ENCODE data around the gene LRRC32. TPM values are rescaled to one million over a fixed set of nuclear protein-coding genes. Genes with fewer than 3 reads are reported as not detected.
"Not testable (repeated sequence)": the region's sequence is repeated elsewhere in the genome, so short reads cannot be mapped to it uniquely, and the experiment has no call there.

Gene LRRC32
- total and polyA plus RNA-seq, 9 of the 15 experiments (the other 6 are each of a cell fraction or from before 2014, with no cell fraction given): 0.10 to 0.50 (median 0.19) TPM; not detected in 5

- H2AFZ ChIP-seq (ENCODE audit: low read depth, low read length); intact Hi-C loops (cut with micrococcal nuclease); H3K4me2 ChIP-seq (ENCODE audit: insufficient read depth, low read length); ATAC-seq; H3K9me1 ChIP-seq (ENCODE audit: control insufficient read depth, insufficient read depth, low read length); DNase-seq (ENCODE audit: extremely low read depth in 1 of 4, low spot score in 3 of 4); in situ Hi-C loops (cut with MboI); FAIRE-seq; H3K9ac ChIP-seq (ENCODE audit: insufficient read depth in 1 of 2, low read depth in 2 of 2, low read length in 2 of 2); H3K4me3 ChIP-seq; H3K9me3 ChIP-seq (replicated peaks; ENCODE audit: control insufficient read depth, insufficient read depth, low read depth, low read length); H3K27ac ChIP-seq (ENCODE audit: extremely low read depth, low read depth, low read length); H3K27me3 ChIP-seq (ENCODE audit: control insufficient read depth in 2 of 2, insufficient read depth in 2 of 2, low read length in 2 of 2); H3K4me1 ChIP-seq (replicated peaks in 1 of 2; ENCODE audit: control insufficient read depth in 2 of 2, insufficient read depth in 2 of 2, low read length in 2 of 2); BruUV-seq (replicated peaks); H3K79me2 ChIP-seq (ENCODE audit: control insufficient read depth, insufficient read depth, low read length); POLR2A ChIA-PET; H3K36me3 ChIP-seq (ENCODE audit: control insufficient read depth, insufficient read depth, low read length); CTCF ChIA-PET (ENCODE audit: low intra/inter-chr PET ratio); H4K20me1 ChIP-seq (replicated peaks; ENCODE audit: control insufficient read depth, insufficient read depth, low read length): not testable (repeated sequence)
- TF ChIP-seq NFYB (IDR thresholded peaks at IDR 0.05; ENCODE audit: extremely low read depth, insufficient read length): peak; percentile 49
- WGBS (ENCODE audit: insufficient coverage, low coverage, missing lambda C conversion rate): 76% methylated on average over 10 of the region's 11 CpGs
These were observed 62.3 kb downstream of the LRRC32 start for GRCh38 chr11:76608228-76608627.

Other genes with a start within 250 kb of the LRRC32 start
- 14.5 and 17.1 TPM in 2 replicates for gene EMSY, start 225.7 kb downstream of the LRRC32 start, total RNA-seq (2014; rRNA removed)
- 19.8 and 20.8 TPM in 2 replicates for gene EMSY, start 225.7 kb downstream of the LRRC32 start, total RNA-seq (2014; rRNA removed; fragmentation: Illumina TruSeq; extraction: Trizol)
- 18.3 and 18.7 TPM in 2 replicates for gene EMSY, start 225.7 kb downstream of the LRRC32 start, total RNA-seq (2015; rRNA removed; fragmentation: Illumina TruSeq; extraction: Trizol)
- 17.9 and 19.9 TPM in 2 replicates for gene EMSY, start 225.7 kb downstream of the LRRC32 start, total RNA-seq (2021)
- 25.4 and 33.6 TPM in 2 replicates for gene EMSY, start 225.7 kb downstream of the LRRC32 start, polyA plus RNA-seq (2011; rRNA removed)
- gene EMSY, start 225.7 kb downstream of the LRRC32 start, polyA plus RNA-seq (2014; fragmentation: Illumina TruSeq; extraction: Trizol): 21.5 and 24.5 TPM in 2 replicates
- gene EMSY, start 225.7 kb downstream of the LRRC32 start, polyA plus RNA-seq (2014; fragmentation: Nextera tagmentation; extraction: Ambion mirVana): 10 to 100 TPM; 12.7 to 13.8 TPM
- 14.4 and 19.5 TPM in 2 replicates for gene EMSY, start 225.7 kb downstream of the LRRC32 start, polyA plus RNA-seq (2014; rRNA removed)
- 8.4 and 14.1 TPM in 2 replicates for gene TSKU, start 112.6 kb upstream of the LRRC32 start, total RNA-seq (2014; rRNA removed)
- 3.3 and 4.2 TPM in 2 replicates for gene TSKU, start 112.6 kb upstream of the LRRC32 start, total RNA-seq (2014; rRNA removed; fragmentation: Illumina TruSeq; extraction: Trizol)
- gene TSKU, start 112.6 kb upstream of the LRRC32 start, total RNA-seq (2015; rRNA removed; fragmentation: Illumina TruSeq; extraction: Trizol): 6.6 and 6.8 TPM in 2 replicates
- gene TSKU, start 112.6 kb upstream of the LRRC32 start, total RNA-seq (2021): 11.9 and 14.1 TPM in 2 replicates
- gene TSKU, start 112.6 kb upstream of the LRRC32 start, polyA plus RNA-seq (2011; rRNA removed): 10.1 and 13.8 TPM in 2 replicates
- gene TSKU, start 112.6 kb upstream of the LRRC32 start, polyA plus RNA-seq (2014; fragmentation: Illumina TruSeq; extraction: Trizol): 8.4 and 12.1 TPM in 2 replicates
- 1 to 10 TPM in 1 of 2 experiments, under 1 TPM in 1; 0.60 to 1.0 TPM for gene TSKU, start 112.6 kb upstream of the LRRC32 start, polyA plus RNA-seq (2014; fragmentation: Nextera tagmentation; extraction: Ambion mirVana)
- 9.1 and 12.3 TPM in 2 replicates for gene TSKU, start 112.6 kb upstream of the LRRC32 start, polyA plus RNA-seq (2014; rRNA removed)
- 5.6 and 7.5 TPM in 2 replicates for gene ACER3, start 190.2 kb upstream of the LRRC32 start, total RNA-seq (2014; rRNA removed)
- gene ACER3, start 190.2 kb upstream of the LRRC32 start, total RNA-seq (2014; rRNA removed; fragmentation: Illumina TruSeq; extraction: Trizol): 9.5 and 13.3 TPM in 2 replicates
- gene ACER3, start 190.2 kb upstream of the LRRC32 start, total RNA-seq (2015; rRNA removed; fragmentation: Illumina TruSeq; extraction: Trizol): 8.6 and 10.3 TPM in 2 replicates
- 10.5 and 13.1 TPM in 2 replicates for gene ACER3, start 190.2 kb upstream of the LRRC32 start, total RNA-seq (2021)
- gene ACER3, start 190.2 kb upstream of the LRRC32 start, polyA plus RNA-seq (2011; rRNA removed): 18.7 and 23.8 TPM in 2 replicates
- 8.2 and 11.3 TPM in 2 replicates for gene ACER3, start 190.2 kb upstream of the LRRC32 start, polyA plus RNA-seq (2014; fragmentation: Illumina TruSeq; extraction: Trizol)
- gene ACER3, start 190.2 kb upstream of the LRRC32 start, polyA plus RNA-seq (2014; fragmentation: Nextera tagmentation; extraction: Ambion mirVana): 1 to 10 TPM; 2.0 to 3.0 TPM
- gene ACER3, start 190.2 kb upstream of the LRRC32 start, polyA plus RNA-seq (2014; rRNA removed): 6.1 and 6.2 TPM in 2 replicates